Activated CD4-positive, alpha-beta T cell treated with anti-CD3 and anti-CD28 coated beads, Interleukin-2, Interleukin-6, amounts not matched to agents 100 ng/mL and 50 ng/mL, durations not matched to agents 16 hours and 8 hours (primary cell): ENCODE data around the gene ARHGAP22.

ENCODE experiments used
- DNase-seq: peaks from one replicate; pipeline ENCODE4 v3.0.0-alpha.2; 2020

The ARHGAP22 gene

DNA sequence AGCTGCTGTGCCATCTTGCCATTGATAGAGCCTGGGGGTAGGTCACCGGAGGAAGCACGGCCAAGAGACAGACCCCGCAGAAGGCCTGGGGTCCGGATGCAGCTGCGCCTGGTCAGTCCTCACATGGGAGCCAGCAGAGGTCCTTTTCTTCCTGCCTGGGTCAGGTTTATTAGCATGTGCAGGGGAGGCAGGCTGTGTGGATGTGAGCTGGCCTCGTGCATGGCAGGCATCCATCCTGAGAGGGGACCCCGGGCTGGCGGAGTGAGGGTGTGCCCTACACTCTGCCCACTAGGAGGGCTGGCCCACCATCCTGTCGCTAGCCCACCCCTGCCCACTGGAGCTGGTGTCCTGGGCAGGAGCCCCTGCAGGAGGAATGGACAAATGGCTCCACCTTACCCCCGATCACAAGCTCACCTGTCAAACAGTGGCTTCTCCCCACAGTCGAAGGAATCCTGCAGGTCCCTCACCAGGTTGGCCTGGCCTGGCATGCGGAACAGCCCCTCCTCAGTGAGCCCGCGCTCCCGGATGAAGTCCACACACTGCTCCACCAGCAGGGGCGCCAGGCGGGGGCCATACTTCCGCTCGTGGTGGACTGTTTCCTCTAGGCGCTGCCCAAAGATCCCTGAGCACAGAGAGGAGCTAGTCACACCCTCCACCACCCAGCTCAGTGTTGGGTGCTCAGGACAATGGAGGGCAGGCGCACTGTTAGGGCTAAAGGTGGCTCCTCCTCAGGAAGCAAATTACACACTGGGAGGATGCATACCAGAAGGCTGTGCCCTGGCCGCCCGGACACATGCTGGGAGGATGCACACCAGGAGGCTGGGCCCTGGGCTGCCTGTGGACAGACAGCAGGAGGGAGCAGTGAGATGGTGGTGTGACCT is 145.4 kb downstream of the ARHGAP22 start:
- DNase-seq: no peak

DNA sequence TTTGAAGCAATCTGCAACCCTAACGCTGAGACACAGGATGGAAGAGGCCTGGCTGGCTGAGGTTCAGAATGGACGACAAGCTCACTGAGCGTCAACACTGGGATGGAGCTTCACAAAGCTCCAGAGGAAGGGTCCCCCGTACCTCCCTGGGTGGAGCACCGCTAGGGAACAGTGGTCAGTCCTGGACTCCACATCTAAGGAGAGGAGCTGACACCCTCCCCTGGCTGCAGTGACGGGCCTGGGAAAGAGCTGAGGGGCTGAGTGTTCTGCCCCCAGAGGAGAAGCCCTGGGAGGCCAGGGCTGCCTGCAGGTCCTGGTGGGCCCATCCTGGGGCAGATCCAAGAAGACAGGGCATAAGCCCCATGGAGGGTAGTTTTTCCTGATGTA is 146.2 kb downstream of the ARHGAP22 start:
- DNase-seq: no peak

DNA sequence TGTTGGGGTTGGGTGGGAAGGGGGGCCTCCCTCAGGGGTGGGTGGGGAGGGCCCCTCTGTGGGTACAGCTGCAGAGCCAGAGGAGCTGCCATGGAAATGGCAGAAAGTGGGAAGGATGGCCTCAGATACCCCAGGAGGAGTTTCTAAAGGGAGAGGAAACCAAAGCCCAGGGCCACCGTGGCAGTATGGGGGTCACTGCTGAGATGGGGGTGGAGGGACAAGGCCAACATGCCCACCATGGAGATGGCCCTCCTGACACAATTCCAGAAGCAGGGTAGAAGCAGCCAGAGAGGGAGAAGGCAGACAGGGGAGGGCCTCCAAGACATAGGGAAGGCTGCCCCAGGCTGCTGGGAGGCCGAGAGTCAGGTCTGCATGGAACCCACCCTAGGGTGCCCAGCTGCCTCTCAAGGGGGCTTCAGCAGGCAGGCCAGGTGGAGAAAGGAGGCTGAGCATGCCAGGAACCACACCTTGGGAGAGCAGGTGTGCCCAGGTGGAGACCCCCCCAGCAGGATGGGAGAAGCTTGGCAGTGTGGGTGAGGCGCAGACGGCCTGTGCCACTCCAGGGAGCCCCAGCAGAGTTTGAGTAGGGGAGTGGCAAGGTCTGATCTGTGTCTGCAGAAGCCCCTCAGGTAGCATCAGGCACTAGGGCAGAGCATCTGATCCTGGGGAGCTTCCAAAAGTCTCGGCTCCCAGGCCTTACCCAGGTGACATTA is 146.8 kb downstream of the ARHGAP22 start:
- DNase-seq: no peak

DNA sequence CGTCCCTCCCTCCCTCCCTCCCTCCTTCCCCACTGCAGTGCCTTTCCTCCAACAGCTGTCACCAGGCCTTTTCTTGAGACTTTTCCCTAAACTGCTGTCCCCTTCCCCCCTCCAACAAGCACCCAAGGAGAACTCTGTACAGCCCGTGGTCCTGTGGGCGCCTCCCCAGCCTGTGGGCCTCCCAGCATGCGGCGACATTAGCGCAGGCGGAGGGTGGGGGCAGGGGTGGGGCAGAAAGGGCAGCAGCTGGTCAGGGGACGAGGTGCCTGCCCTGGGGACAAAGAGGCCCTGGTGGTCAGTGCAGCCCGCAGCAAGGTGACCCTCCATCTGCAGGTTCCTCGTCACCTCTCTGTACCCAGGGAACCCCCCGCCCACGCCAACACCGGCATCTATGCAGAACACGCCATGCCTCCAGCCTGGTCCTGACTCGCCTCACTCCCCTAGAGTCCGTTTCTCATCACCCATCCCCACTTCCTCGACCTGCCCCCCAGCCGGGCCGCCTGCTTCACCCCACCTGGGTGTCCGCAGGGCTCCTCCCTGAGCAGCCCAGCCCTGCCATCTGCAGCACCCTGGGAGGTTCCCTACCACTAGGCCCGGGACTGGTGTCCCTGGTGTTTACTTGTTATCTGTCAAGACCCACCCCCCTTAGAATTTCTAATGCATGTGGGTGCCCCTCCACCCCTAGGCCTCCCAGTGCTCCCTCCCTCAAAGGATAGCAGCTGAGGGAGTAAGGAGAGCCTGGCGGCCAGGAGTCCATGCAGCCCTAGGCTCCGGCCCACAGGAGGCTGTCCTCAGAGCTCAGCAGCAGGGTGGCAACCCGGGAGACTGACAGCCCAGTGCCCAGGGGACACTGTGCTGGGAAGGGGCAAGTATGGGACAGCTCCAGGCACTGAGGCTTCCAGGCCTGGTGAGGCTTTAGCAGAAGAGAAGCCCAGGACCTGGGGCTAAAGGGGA is 147.8 kb downstream of the ARHGAP22 start:
- DNase-seq: no peak

DNA sequence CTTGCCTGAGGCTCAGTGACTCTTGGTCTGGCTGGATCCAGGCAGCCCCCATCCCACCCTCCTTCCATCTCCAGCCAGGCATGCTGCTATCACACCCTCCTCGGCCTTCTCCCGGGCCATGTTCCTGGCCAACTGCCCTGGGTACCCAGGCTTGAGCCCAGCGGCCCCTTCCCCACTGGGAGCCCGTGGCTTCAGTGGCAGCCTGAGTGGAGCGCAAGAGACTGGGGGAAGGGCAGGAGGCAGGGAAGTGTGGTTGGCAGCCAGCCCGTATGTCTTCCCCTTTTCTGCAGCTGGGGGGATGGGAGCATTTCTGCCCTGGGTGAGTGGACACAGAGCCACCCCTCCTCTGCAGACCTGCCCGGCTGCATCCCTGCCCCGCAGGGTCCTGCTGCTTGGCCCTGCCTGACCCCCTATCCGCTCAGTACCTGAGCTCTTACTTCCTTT is 148.5 kb downstream of the ARHGAP22 start:
- no peak for DNase-seq

DNA sequence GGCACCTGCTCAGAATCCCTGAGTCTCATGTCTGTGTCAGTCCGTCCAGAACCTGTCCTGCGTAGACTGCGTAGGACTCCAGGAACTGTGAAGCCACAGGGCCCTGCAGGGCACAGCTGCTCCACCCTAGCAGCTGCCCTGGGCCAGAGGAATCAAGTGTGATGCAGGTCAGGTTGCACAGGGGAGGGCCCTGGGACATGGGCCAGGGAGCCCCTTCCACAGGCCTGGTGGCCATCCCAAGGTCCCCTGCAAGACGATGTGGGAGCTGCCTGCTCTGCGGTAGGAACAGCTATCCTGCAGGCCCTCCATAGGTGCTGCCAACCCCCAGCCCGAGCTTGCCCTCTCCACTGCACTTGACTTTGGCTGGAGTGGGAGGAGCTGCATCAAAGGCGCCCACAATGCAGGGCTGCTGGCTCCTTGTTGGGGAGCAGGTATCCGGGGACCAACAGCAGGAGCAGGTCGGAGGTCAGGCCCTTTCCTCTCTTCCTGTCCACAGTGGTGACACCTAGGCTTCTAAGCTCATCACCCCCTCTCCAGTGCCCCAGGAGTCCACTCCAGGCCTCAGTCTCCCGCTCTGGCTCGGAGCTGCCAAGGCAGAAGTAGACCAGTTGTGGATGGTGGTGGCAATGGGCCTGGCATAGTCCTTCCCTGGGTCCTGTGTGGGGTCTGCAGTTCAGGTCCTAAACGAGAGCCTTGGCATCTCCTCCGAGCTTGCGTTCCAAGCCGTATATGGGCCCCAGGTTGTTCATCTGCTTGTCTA is 149.3 kb downstream of the ARHGAP22 start:
- no peak for DNase-seq

DNA sequence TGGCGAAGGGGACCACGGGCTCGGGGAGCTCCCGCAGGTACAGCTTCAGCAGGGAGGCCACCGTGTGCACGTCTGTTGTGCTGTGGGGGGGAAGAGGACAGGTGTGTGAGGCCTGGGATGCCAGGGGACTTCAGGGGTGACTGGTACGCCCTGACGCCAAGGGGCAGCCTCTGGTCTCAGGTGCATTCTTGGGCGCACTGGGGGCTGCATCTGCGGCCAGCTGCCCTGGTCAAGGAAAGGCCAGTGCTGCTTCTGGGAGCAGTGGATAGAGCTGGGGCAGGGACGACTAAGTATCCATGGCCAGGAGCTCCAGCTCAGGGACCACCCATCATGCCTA is 149.8 kb downstream of the ARHGAP22 start:
- DNase-seq: no peak

DNA sequence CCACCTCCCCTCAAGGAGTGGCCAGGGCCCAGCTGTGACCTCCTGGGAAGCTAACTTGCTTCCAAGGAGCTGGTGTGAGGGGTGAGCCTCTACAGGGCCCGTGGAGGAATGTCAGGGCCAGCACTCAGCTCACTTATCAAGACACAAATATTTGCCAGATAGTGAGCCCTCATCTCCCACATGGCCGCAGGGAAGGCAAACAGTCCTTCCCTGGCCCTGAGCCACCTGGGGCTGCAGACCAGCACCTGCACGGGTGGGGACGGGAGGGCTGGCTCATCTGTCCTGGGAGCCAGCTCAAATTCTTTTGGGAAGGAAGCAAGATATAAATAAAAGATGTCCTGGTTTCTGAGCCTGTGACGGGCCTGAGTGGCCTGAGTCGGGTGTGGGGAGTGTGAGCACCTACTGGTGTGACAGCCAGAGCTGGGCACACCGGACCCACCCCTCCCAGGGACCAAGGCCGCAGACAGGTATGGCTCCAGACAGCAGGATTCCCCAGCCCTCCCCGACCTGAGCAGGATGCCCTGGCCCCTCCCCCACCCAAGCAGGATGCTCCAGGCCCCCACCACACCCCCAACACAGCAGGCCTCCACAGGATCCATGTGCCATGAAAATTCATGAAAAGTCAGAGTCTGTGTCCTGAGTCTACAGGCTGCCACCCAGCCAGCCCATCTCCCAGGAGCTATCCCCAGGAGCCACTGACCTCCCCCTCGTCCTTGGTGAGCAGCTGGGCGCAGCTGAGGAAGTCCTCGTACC is 150.4 kb downstream of the ARHGAP22 start:
- DNase-seq: no peak

DNA sequence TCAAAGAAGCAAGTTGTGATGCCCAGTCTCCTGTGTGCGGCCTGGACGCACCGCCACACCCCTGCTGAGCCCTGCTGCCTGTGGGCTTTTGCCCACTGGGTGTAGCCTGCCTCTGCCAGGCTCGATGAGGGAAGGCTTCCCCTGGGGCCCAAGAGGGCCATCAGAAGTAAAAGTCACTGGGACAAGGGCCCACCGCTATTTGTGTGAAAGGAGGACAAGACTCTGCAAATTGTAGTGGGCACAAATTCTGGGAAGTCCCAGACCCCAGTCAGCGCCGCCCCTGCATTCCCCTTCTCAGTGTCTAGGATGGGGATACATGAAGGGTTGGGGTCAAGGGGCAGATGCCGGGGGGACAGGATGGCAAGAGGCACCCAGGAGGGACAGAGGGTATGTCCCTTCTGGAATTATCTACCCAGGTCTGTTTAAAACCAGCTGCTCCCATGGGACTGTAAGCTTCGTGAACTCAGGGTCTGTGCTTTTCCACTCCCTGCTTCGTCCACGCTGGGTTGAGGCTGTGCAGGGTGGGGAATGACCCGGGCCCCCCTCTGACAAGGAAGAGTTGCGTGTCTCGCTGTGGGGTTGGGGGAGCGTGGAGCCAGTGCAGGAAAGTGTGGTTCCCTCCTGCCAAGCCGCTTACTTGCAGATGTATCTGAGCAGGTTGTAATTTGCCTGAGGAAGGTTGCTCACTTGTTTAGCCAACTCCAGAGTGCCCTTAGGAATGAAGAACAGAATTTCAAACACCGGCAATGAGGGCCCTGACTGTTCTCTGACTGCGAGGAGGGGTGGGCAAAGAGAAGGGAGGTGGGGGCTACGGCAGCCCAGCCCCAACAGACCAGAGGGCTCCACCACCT is 151.2 kb downstream of the ARHGAP22 start:
- no peak for DNase-seq

DNA sequence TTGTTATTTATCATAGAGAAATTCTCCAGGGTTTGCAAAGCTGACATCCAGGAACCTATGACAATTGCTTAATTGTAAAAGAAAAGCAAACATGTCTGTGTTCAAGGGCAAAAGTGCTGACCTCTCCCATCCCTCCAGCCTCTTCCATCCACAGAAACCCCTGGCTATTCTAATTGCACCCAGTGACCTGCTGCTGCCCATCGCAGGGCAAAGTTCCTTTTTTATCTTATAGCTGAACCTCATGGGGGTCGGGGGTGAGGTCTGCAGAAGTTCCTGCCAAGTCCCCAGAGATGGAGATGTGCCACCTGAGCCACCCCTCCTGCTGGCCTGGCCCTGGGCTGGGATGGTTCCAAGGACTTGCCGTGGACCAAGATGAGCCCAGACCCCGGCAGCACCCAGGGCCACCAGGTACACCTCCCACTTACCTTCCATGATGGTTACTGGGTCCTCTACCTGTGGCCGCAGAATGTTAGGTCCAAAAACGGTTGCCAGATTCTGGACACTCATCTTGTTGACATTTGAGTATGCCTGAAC is 151.9 kb downstream of the ARHGAP22 start:
- no peak for DNase-seq

DNA sequence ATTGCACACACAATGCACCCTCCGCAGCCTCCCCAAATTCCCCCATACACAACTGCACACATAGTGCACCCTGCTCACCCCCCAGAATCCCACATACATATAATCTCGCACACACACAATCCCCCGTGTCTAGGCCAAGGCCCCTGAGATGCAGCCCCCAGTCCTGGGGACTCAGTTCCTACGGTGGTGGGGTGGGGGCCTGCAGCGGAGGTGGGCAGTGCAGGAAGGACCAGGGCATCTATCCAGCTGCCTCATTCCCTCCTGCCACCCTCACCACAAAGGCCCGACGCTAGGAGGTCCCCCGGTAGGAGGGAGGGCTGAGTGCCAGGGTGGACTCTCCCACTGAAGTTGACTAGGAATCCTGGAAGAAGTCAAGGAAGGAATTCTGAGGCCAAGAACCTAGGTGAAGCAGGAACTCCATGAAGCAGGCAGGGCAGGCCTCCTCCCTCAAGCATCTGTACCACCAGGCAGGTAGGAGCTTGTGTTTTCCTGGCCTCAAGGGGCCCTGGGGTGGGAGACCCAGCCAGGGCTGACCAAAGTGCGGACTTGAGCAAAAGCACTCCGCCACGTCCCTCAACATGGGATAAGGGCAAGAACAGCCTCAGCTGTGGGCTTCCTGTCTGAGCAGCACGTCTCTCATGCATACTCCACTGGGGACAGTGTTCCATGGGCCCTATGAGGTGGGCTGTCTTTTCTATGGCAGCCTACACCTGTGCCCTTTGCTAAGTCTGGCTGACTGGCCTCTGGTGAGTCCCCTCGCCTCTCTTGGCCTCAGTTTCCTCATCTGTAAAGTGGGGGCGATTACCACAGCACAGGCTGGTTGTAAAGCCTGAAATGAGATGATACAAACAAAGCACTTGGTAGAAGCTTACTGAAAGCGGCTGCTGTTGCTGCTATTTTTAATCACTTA is 152.6 kb downstream of the ARHGAP22 start:
- no peak for DNase-seq

DNA sequence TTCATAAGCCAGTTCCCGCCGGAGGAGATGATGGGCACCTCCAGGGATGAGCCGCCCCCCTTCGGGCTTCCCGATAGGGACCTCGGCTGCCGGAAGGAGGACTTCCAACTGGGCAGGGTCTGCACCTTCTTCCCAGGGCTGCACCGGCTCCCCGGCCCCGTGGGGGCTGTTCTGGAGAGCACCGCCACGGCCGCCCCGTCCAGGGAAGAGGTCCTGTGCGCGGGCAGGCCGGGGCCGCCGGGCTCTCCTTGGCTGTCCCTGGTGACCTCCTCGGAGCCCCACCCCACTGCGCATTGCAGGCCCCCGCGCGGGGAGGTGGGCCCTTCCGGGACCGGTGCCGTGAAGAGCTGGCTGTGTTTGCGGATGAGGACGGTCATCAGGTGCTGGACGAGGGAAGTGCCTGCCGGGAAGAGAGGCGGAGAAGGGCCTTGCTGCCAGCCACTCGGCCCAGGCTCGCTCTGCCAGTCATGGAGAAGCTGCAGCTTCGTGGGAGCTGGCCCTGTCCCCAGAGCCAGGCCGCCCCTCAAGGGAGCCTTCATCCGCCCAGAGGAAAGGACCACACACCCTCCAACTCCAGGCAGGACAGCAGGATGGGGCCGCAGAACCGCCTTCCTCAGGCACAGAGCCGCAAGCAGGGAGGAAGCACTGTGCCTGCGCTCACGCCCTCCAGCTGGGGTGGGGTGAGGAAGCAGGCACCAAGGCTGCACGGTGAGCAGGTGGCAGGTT is 154.0 kb downstream of the ARHGAP22 start:
- DNase-seq: no peak

DNA sequence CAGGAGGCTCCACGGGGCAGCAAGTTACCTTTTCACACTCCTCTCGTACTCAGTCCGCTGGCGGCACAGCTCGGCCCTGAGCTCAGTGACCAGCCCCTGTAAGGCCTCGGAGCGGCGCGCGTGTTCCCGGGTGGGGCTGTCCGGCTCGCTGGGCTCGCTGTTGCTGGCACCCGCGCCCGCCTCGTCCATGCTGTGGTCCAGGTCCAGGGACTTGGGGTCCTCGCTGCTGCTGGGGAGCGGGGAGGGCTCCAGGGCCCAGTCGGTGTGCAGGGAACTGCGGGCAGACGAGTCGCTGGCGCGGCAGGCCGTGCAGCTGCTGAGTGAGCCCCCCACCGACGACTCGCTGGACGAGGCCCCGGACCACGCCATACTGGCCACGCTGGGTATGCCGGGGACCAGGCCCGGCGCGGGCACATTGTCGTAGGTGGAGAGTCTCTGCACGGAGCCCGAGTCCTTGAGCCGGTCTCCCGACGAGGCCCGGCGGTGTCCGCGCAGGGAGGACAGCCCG is 154.6 kb downstream of the ARHGAP22 start:
- no peak for DNase-seq

DNA sequence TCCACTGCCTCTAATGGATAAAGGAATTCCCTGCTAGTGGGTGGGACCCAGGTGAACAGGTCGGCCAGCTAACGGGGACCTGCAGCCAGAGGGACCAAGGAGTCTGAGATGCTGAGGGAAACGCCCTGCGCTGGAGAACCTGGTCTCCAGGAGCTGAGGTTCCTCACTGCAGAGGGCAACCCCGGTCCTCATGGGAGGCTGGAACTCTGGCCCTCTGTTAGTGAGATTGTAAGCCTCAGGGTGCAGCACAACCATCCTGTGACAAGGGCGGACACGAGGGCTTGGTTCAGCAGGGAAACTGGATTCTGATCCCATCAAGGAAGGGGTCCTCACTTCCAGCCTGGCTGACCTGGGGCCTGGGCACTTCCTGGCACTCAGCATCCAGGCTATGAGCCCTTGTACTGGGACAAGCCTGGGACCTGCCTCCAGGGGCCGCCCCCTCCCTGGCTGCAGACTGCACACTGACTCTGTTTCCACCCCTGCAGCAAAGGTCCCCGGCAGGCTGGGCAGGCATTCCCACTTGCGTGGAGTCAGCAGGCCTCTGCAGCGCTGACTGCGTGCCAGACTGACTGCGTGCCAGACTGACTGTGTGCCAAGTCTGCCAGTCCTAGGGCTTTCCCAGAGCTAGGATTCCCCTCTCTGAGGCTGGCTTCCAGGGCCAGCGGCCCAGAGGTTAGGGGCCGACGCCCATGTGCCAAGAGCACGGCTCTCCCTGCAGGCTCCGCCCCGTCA is 155.2 kb downstream of the ARHGAP22 start:
- no peak for DNase-seq

DNA sequence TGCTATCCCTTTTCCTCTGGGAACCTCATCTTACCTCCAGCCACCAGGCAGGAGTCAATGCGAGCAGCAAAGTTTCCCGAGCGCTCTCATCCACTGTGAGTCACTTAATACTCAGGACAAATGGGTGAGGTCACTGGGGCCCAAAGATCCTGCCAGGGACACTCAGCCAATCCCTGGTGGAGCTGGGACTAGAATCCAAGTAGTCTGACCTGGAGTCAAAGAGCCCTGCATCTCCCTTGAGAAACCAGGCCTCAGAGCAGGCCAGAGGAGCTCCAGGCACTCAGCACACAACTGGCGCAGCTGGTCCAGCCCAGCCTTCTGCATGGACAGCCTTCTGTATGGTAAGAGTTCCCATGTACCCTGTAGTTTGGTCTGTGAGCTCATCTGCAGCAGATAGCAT is 156.1 kb downstream of the ARHGAP22 start:
- DNase-seq: no peak

DNA sequence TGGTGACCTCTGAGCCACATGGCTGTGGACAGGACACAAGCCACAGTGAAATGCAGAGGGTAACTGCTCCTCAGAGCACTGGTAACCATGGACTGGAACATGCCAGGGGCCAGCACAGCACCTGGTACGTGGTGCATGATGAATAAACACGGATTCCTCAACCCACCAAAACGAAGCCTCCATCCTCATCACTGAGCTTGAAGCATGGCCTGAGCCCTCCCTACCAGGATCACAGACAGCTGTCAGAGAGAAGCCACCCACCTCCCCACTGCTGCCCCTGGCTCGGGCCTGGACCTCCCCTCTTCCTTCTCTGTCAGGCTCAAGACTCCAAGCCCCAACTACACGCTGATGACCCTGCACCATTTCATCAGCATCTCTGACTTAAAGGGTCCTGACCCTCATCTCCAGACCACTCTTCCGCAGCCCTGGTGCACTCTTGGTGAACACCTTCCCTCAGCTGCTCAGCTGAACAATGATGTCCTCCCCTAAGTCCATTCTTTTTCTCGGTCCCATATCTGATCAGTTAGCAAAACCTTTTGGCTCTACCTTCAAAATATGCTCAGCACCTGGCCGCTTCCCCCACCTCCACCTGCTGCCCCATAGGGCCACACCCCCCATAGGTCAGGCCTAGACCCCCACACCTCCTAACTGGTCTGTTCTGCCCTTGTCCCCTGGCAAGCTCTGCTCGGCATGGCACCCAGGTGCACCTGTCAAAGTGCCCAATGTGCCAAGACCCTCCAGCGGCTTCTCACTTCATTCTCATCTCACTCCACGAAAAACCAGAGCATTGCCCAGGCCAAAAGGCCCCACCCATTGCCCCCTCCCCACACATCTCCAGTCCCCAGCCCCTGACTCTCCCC is 157.3 kb downstream of the ARHGAP22 start:
- no peak for DNase-seq

DNA sequence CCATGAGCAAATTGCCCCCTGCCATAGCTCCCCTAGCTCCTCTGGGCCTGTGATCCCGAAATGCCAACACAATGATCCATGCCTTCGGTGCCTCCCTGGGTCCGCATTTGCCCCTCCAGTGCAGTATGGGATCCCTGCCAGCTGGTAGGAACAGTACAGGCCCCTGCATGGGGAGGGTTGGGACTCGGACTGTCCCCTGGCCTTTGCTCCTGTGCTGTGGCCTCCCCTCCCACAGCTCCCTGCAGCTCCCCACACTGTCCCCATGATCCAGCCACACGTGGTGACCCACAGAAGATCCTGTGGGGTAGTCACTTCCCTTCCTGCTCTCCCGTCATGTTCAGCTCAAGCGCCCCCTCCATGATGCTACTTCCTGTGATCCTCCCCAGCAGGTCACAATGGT is 158.1 kb downstream of the ARHGAP22 start:
- no peak for DNase-seq
